ENCODE measurements around the gene ZNF362.

The ZNF362 gene

GRCh38 chr1:33259879-33260278 is 3.6 kb downstream of the ZNF362 start:
- no peak for TF ChIP-seq CTCF (conservative IDR thresholded peaks at IDR 0.05; ENCODE audit: control insufficient read depth, insufficient read depth, low read depth, low read length)
- DNase-seq (ENCODE audit: low read depth), result no peak
- H3K4me3 ChIP-seq (ENCODE audit: control insufficient read depth, low read depth, low read length), result no peak overlapping the region

- no peak for DNase-seq (ENCODE audit: low read depth)
- H3K4me3 ChIP-seq (ENCODE audit: control insufficient read depth, low read depth, low read length), result no peak overlapping the region
- TF ChIP-seq CTCF (conservative IDR thresholded peaks at IDR 0.05; ENCODE audit: control insufficient read depth, insufficient read depth, low read depth, low read length), result no peak
Observed at GRCh38 chr1:33260439-33260838, 4.1 kb downstream of the ZNF362 start.

GRCh38 chr1:33261344-33261743 is 5.1 kb downstream of the ZNF362 start:
- DNase-seq (ENCODE audit: low read depth), result no peak
- no peak overlapping the region for H3K4me3 ChIP-seq (ENCODE audit: control insufficient read depth, low read depth, low read length)
- TF ChIP-seq CTCF (conservative IDR thresholded peaks at IDR 0.05; ENCODE audit: control insufficient read depth, insufficient read depth, low read depth, low read length), result no peak

GRCh38 chr1:33263890-33264504 is 7.7 kb downstream of the ZNF362 start:
- H3K4me3 ChIP-seq (ENCODE audit: control insufficient read depth, low read depth, low read length), result no peak overlapping the region
- no peak for DNase-seq (ENCODE audit: low read depth)
- TF ChIP-seq CTCF (conservative IDR thresholded peaks at IDR 0.05; ENCODE audit: control insufficient read depth, insufficient read depth, low read depth, low read length), result no peak

- TF ChIP-seq CTCF (conservative IDR thresholded peaks at IDR 0.05; ENCODE audit: control insufficient read depth, insufficient read depth, low read depth, low read length), result no peak
- no peak for DNase-seq (ENCODE audit: low read depth)
- H3K4me3 ChIP-seq (ENCODE audit: control insufficient read depth, low read depth, low read length), result no peak overlapping the region
Observed at GRCh38 chr1:33265780-33266605, 9.7 kb downstream of the ZNF362 start.

- TF ChIP-seq CTCF (conservative IDR thresholded peaks at IDR 0.05; ENCODE audit: control insufficient read depth, insufficient read depth, low read depth, low read length), result no peak
- DNase-seq (ENCODE audit: low read depth), result no peak
- no peak overlapping the region for H3K4me3 ChIP-seq (ENCODE audit: control insufficient read depth, low read depth, low read length)
Observed at GRCh38 chr1:33266766-33267165, 10.5 kb downstream of the ZNF362 start.

Measured in fibroblast of mammary gland (primary cell).